ENCODE results near the gene ZNF445.

DNA sequence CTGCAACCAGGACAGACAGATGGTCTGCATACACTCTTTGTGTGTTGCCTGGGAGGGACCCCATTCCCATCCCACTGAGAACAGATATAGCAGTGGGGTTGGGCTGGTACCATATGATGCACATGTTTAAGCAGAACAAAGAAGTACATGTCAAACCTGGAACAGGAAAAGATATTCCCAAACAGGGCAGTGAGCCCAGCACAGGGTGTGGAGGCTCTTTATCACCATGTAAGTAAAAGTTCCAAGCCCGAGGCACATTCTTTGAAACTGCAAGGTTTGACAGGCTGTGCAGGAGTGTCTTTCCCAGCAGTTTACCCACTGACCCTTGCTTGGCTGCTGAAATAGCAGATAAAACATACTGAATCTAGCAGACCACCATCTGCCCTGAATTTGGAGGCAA is 5.3 kb upstream of the ZNF445 start:
- TF ChIP-seq, protein P1, sequence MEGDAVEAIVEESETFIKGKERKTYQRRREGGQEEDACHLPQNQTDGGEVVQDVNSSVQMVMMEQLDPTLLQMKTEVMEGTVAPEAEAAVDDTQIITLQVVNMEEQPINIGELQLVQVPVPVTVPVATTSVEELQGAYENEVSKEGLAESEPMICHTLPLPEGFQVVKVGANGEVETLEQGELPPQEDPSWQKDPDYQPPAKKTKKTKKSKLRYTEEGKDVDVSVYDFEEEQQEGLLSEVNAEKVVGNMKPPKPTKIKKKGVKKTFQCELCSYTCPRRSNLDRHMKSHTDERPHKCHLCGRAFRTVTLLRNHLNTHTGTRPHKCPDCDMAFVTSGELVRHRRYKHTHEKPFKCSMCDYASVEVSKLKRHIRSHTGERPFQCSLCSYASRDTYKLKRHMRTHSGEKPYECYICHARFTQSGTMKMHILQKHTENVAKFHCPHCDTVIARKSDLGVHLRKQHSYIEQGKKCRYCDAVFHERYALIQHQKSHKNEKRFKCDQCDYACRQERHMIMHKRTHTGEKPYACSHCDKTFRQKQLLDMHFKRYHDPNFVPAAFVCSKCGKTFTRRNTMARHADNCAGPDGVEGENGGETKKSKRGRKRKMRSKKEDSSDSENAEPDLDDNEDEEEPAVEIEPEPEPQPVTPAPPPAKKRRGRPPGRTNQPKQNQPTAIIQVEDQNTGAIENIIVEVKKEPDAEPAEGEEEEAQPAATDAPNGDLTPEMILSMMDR (IDR thresholded peaks at IDR 0.05 in 8 of 11, conservative IDR thresholded peaks at IDR 0.05 in 3 of 11) = no peak
- no peak for TF ChIP-seq POLR2A (IDR thresholded peaks at IDR 0.05)
- TF ChIP-seq POLR2AphosphoS5 (IDR thresholded peaks at IDR 0.05) = no peak
